ENCODE results near the gene LTK.
"Not testable (repeated sequence)": the region's sequence is repeated elsewhere in the genome, so short reads cannot be mapped to it uniquely, and the experiment has no call there.

Gene LTK

DNA sequence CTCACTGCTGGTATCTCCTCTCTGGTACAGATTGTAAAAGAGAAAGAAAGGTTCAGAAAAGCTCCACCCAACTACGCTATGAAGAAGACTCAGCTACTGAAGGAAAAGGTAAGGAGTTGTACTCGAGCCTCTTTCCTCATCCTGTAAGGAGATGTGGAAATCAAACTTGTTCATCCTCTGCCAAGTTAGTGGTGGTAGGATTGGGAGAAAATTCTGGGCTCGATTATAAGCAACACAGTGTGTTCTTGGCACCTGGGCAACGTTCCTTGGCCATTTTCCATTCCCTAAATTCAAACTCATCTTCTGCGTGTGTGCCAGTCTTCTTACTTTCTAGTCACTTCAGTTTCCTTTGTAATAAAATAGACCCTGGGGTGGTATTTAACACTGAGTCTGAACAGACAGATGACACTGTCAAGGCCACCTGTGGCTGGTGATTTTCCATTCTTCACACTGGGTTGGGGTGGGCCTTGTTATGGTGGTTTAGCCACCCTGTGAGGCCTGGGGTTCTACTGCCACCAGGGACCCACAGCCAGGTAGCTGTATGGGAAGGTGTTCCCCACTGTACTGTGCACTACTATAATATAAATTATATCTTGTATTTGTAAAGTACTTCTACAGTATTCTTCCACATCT lies 37.1 kb downstream of the LTK start:
- no peaks in the 10 kb centered on the region for H3K9me3 ChIP-seq (ENCODE audit: severe bottlenecking)
- DNase-seq (ENCODE audit: low spot score), result no peak
- TF ChIP-seq, protein P1, sequence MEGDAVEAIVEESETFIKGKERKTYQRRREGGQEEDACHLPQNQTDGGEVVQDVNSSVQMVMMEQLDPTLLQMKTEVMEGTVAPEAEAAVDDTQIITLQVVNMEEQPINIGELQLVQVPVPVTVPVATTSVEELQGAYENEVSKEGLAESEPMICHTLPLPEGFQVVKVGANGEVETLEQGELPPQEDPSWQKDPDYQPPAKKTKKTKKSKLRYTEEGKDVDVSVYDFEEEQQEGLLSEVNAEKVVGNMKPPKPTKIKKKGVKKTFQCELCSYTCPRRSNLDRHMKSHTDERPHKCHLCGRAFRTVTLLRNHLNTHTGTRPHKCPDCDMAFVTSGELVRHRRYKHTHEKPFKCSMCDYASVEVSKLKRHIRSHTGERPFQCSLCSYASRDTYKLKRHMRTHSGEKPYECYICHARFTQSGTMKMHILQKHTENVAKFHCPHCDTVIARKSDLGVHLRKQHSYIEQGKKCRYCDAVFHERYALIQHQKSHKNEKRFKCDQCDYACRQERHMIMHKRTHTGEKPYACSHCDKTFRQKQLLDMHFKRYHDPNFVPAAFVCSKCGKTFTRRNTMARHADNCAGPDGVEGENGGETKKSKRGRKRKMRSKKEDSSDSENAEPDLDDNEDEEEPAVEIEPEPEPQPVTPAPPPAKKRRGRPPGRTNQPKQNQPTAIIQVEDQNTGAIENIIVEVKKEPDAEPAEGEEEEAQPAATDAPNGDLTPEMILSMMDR (IDR thresholded peaks at IDR 0.05; ENCODE audit: poor library complexity, severe bottlenecking), result no peak
- no peak; the same call in 2 of the 3 replicates for ATAC-seq (ENCODE audit: low read depth)
- peaks cover 92% of the 10 kb centered on the region for H3K36me3 ChIP-seq (ENCODE audit: low read depth)
- H3K27me3 ChIP-seq (ENCODE audit: insufficient read depth, poor library complexity, severe bottlenecking), result no peaks in the 10 kb centered on the region
- no peak overlapping the region for H3K27ac ChIP-seq (ENCODE audit: poor library complexity, severe bottlenecking)
- no peak overlapping the region for H3K4me3 ChIP-seq (ENCODE audit: severe bottlenecking)
- H3K4me1 ChIP-seq (ENCODE audit: insufficient read depth, poor library complexity, severe bottlenecking), result peaks cover 9% of the 10 kb centered on the region

DNA sequence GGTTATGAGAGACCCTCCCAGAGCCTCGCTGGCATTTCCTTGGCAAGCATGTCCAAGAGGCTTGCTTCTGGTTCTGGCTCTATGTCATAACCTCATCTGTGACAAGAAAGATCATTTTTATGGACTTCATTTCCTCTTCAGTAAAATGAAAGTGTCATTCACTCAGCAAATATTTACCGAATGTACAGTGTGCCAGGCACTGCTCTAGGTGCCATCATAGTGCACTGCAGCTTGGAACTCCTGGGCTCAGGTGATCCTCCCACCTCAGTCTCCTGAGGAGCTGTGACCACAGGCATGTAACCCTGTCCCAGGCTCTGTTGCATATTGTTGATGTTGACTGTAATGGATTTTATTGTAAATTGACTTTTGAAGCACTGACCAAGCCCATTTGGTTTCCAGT lies 38.7 kb downstream of the LTK start:
- TF ChIP-seq, protein P1 (IDR thresholded peaks at IDR 0.05; ENCODE audit: poor library complexity, severe bottlenecking), result no peak
- no peaks in the 10 kb centered on the region for H3K27me3 ChIP-seq (ENCODE audit: insufficient read depth, poor library complexity, severe bottlenecking)
- H3K27ac ChIP-seq (ENCODE audit: poor library complexity, severe bottlenecking), result no peak overlapping the region
- no peaks in the 10 kb centered on the region for H3K9me3 ChIP-seq (ENCODE audit: severe bottlenecking)
- peaks cover 9% of the 10 kb centered on the region for H3K4me1 ChIP-seq (ENCODE audit: insufficient read depth, poor library complexity, severe bottlenecking)
- H3K4me3 ChIP-seq (ENCODE audit: severe bottlenecking), result no peak overlapping the region
- peaks cover 91% of the 10 kb centered on the region for H3K36me3 ChIP-seq (ENCODE audit: low read depth)
- ATAC-seq (ENCODE audit: low read depth) (no peak), DNase-seq (ENCODE audit: low spot score) (no peak)

DNA sequence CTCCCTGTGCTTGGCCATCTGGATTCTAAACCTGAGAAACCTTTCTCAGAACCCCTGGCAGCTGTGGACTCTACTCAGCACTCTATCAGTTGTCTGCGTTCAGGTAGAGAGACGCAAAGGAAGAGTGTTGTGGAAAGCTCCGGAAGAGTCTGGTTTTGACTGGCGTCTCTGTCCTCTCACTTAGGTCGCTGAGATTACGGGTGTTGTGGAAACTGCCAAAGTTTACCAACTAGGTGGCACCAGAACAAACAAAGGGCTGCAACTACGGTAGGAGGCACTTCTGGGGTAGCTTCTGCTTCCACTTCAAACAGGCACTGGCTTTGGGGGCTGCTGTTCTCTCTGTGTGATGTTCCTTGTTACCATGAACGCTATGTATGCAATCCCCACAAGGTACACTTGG lies 39.2 kb downstream of the LTK start:
- Histone ChIP-seq H3K36me3 (ENCODE audit: low read depth) (peaks cover 89% of the 10 kb centered on the region), H3K4me3 (ENCODE audit: severe bottlenecking) (no peak overlapping the region), H3K27me3 (ENCODE audit: insufficient read depth, poor library complexity, severe bottlenecking) (no peaks in the 10 kb centered on the region), H3K27ac (ENCODE audit: poor library complexity, severe bottlenecking) (no peak overlapping the region), H3K9me3 (ENCODE audit: severe bottlenecking) (no peaks in the 10 kb centered on the region), H3K4me1 (ENCODE audit: insufficient read depth, poor library complexity, severe bottlenecking) (peaks cover 9% of the 10 kb centered on the region)
- ATAC-seq (ENCODE audit: low read depth) (no peak), DNase-seq (ENCODE audit: low spot score) (no peak)
- TF ChIP-seq, protein P1 (IDR thresholded peaks at IDR 0.05; ENCODE audit: poor library complexity, severe bottlenecking), result no peak

DNA sequence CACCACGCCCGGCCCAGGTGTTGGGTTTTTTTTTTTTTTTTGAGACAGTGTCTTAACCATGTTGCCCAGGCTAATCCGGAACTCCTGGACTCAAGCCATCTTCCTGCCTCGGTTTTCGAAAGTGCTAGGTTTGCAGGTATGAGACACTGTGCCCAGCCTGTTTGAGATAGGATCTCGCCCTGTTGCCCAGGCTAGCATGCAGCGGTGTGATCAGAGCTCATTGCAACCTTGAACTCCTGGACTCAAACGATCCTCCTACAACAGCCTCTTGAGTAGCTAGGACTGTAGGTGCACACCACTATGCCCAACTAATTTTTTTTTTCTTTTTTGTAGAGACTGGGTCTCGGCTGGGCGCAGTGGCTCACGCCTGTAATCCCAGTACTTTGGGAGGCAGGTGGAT lies 40.2 kb downstream of the LTK start:
- peaks cover 86% of the 10 kb centered on the region for H3K36me3 ChIP-seq (ENCODE audit: low read depth)
- TF ChIP-seq, protein P1 (IDR thresholded peaks at IDR 0.05; ENCODE audit: poor library complexity, severe bottlenecking), result no peak
- peaks cover 9% of the 10 kb centered on the region for H3K4me1 ChIP-seq (ENCODE audit: insufficient read depth, poor library complexity, severe bottlenecking)
- no peak for DNase-seq (ENCODE audit: low spot score)
- no peaks in the 10 kb centered on the region for H3K9me3 ChIP-seq (ENCODE audit: severe bottlenecking)
- no peak overlapping the region for H3K4me3 ChIP-seq (ENCODE audit: severe bottlenecking)
- no peak overlapping the region for H3K27ac ChIP-seq (ENCODE audit: poor library complexity, severe bottlenecking)
- no peaks in the 10 kb centered on the region for H3K27me3 ChIP-seq (ENCODE audit: insufficient read depth, poor library complexity, severe bottlenecking)
- no peak for ATAC-seq (ENCODE audit: low read depth)

DNA sequence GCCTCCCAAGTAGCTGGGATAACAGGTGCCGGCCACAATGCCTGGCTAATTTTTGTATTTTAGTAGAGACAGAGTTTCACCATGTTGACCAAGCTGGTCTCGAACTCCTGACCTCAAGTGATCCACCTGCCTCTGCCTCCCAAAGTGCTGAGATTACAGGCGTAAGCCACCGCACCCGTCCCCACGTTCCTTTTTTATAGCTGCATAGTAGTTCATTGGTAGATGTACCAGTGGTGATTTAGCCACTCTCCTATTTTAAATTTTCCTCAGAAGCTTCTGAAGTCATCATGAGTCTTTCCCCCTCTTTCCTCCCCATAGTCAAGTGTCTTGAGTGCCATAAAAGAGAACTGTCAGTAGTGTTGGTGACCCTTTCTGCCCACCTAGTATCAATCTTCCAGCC lies 44.0 kb downstream of the LTK start:
- H3K27me3 ChIP-seq (ENCODE audit: insufficient read depth, poor library complexity, severe bottlenecking); H3K4me1 ChIP-seq (ENCODE audit: insufficient read depth, poor library complexity, severe bottlenecking); DNase-seq (ENCODE audit: low spot score); ATAC-seq (ENCODE audit: low read depth); H3K4me3 ChIP-seq (ENCODE audit: severe bottlenecking); H3K27ac ChIP-seq (ENCODE audit: poor library complexity, severe bottlenecking); H3K9me3 ChIP-seq (ENCODE audit: severe bottlenecking): not testable (repeated sequence)
- peaks cover 78% of the 10 kb centered on the region for H3K36me3 ChIP-seq (ENCODE audit: low read depth)
